Mesothelial cell of epicardium (in vitro differentiated cells): ENCODE data around the gene HCN3. TPM values are rescaled to one million over a fixed set of nuclear protein-coding genes. Genes with fewer than 3 reads are reported as not detected.
A peak's percentile ranks its signal among the peaks of the same experiment; 100 is the strongest.

ENCODE experiments used
- DNase-seq, 2 experiments: peaks; one replicate each; pipeline ENCODE4 v3.0.0; 2021; ENCODE audit warnings: low spot score in 2 of 2; ENCODE audit not compliant: unreplicated experiment in 2 of 2
- H3K27ac Mint-ChIP-seq: 2 replicates; pipeline ENCODE4 v1.8.0; 2021; ENCODE audit warnings: mixed read lengths
- H3K27me3 Mint-ChIP-seq: 2 replicates; pipeline ENCODE4 v1.8.0; 2021; ENCODE audit warnings: low read depth, mixed read lengths
- H3K36me3 Mint-ChIP-seq: 2 replicates; pipeline ENCODE4 v1.8.0; 2021; ENCODE audit warnings: mixed read lengths
- H3K4me1 Mint-ChIP-seq: 2 replicates; pipeline ENCODE4 v1.8.0; 2021; ENCODE audit warnings: mixed read lengths
- H3K4me3 Mint-ChIP-seq: 2 replicates; pipeline ENCODE4 v1.8.0; 2021; ENCODE audit warnings: mild to moderate bottlenecking, moderate library complexity, mixed read lengths
- H3K9me3 Mint-ChIP-seq: 2 replicates; pipeline ENCODE4 v1.8.0; 2021; ENCODE audit warnings: mixed read lengths
- CTCF ChIP-seq: fragments of 200-600 bp; sonication (generic); IDR thresholded peaks from one replicate; pipeline ENCODE4 v1.5.0; 2021; ENCODE audit warnings: antibody characterized with exemption; ENCODE audit not compliant: unreplicated experiment
- total RNA-seq: library from RNA; stranded (reverse); gene quantifications from 3 replicates; pipeline ENCODE4 v1.2.1, GENCODE V29; 2021

Gene HCN3
- total RNA-seq, 1 donor from 2014 or later = 13.1 TPM

- Mint-ChIP-seq H3K36me3 (no peaks in the 10 kb centered on the region), H3K27me3 (peaks cover 5% of the 10 kb centered on the region), H3K4me3 (no peak overlapping the region), H3K4me1 (peaks cover 13% of the 10 kb centered on the region), H3K27ac (no peak overlapping the region), H3K9me3 (no peaks in the 10 kb centered on the region)
- DNase-seq = no peak
- TF ChIP-seq CTCF = no peak
These were observed 17.4 kb downstream of the HCN3 start for GRCh38 chr1:155294520-155295182.

- no peak for TF ChIP-seq CTCF
- no peak overlapping the region for H3K27ac Mint-ChIP-seq
These were observed 18.1 kb downstream of the HCN3 start for GRCh38 chr1:155295183-155295941.

GRCh38 chr1:155295942-155296267, 18.6 kb downstream of the HCN3 start:
- DNase-seq = no peak
- no peak overlapping the region for H3K27ac Mint-ChIP-seq
- H3K27me3 Mint-ChIP-seq = peaks cover 5% of the 10 kb centered on the region
- peaks cover 13% of the 10 kb centered on the region for H3K4me1 Mint-ChIP-seq
- H3K36me3 Mint-ChIP-seq = no peaks in the 10 kb centered on the region
- H3K9me3 Mint-ChIP-seq = no peaks in the 10 kb centered on the region
- no peak overlapping the region for H3K4me3 Mint-ChIP-seq
- no peak for TF ChIP-seq CTCF

More at GRCh38 chr1:155295183-155295941, 18.1 kb downstream of the HCN3 start:
- peaks cover 13% of the 10 kb centered on the region for H3K4me1 Mint-ChIP-seq
- no peaks in the 10 kb centered on the region for H3K9me3 Mint-ChIP-seq
- H3K4me3 Mint-ChIP-seq = no peak overlapping the region
- peaks cover 5% of the 10 kb centered on the region for H3K27me3 Mint-ChIP-seq
- no peak for DNase-seq
- H3K36me3 Mint-ChIP-seq = no peaks in the 10 kb centered on the region

- no peak for TF ChIP-seq CTCF
- Mint-ChIP-seq H3K36me3 (no peaks in the 10 kb centered on the region), H3K4me1 (peaks cover 13% of the 10 kb centered on the region), H3K27me3 (peaks cover 5% of the 10 kb centered on the region), H3K9me3 (no peaks in the 10 kb centered on the region), H3K4me3 (no peak overlapping the region), H3K27ac (no peak overlapping the region)
- no peak for DNase-seq
These were observed 19.4 kb downstream of the HCN3 start for GRCh38 chr1:155296661-155297060.

GRCh38 chr1:155297384-155297783, 20.1 kb downstream of the HCN3 start:
- Mint-ChIP-seq H3K27ac (peak overlapping the region; percentile 11), H3K9me3 (no peaks in the 10 kb centered on the region), H3K36me3 (no peaks in the 10 kb centered on the region), H3K4me1 (peaks cover 13% of the 10 kb centered on the region), H3K4me3 (no peak overlapping the region), H3K27me3 (peaks cover 5% of the 10 kb centered on the region)
- TF ChIP-seq CTCF = no peak
- no peak for DNase-seq
